ENCODE results near the gene RNF227.
"Not testable (repeated sequence)": the region's sequence is repeated elsewhere in the genome, so short reads cannot be mapped to it uniquely, and the experiment has no call there.

- TF ChIP-seq NFYB (CRISPR knock-in tag; conservative IDR thresholded peaks at IDR 0.05; ENCODE audit: low read depth); CREB1 (CRISPR knock-in tag; IDR thresholded peaks at IDR 0.05); MXD4 (CRISPR knock-in tag; IDR thresholded peaks at IDR 0.05; ENCODE audit: borderline replicate concordance): not testable (repeated sequence)
Measured at GRCh38 chr17:7864384-7864783, 51.7 kb downstream of the RNF227 start.
